K562 (cell line): Measurements from ENCODE around the gene CDK9. TPM values are rescaled to one million over a fixed set of nuclear protein-coding genes. Genes with fewer than 3 reads are reported as not detected.
A peak's percentile ranks its signal among the peaks of the same experiment; 100 is the strongest.

Experiments used
- AFF4 ChIP-seq: sonication (generic); formaldehyde crosslinking; IDR thresholded peaks from 2 replicates; pipeline ENCODE4 v1.8.0; 2023; ENCODE audit warnings: mild to moderate bottlenecking, missing genetic modification reagents
- CBFA2T3 ChIP-seq: fragments of 450-650 bp; IDR thresholded peaks from 2 replicates; pipeline ENCODE4 v1.6.1; 2017
- CTCF ChIP-seq, 3 experiments: IDR thresholded peaks in 2 of 3; conservative IDR thresholded peaks in 1 of 3; 2 replicates each; pipeline ENCODE4 v1.5.1; 2011 to 2012; ENCODE audit warnings: low read length in 3 of 3, mild to moderate bottlenecking in 3 of 3, control low read depth in 2 of 3, improper control_type of control experiment in 1 of 3, inconsistent platforms in 1 of 3, low read depth in 1 of 3, mixed read lengths in 1 of 3, moderate library complexity in 1 of 3; ENCODE audit not compliant: insufficient read depth in 2 of 3
- DMBX1 ChIP-seq: fragments of 250-450 bp; sonication (Bioruptor Pico); IDR thresholded peaks from 2 replicates; pipeline ENCODE4 v1.8.0; 2022; ENCODE audit warnings: inconsistent platforms, mild to moderate bottlenecking, moderate library complexity, borderline replicate concordance
- MBD2 ChIP-seq: sonication (generic); IDR thresholded peaks from 2 replicates; pipeline ENCODE4 v1.6.1; 2016; ENCODE audit warnings: low read depth, borderline replicate concordance
- NR2C2 ChIP-seq, 2 experiments: fragments of 200-800 bp in 1 of 2; sonication (Bioruptor generic) in 1 of 2; sonication (generic) in 1 of 2; formaldehyde crosslinking in 1 of 2; IDR thresholded peaks; 2 replicates each; pipeline versions ENCODE4 v1.6.1 to v1.8.0; 2016 to 2022; ENCODE audit warnings: mild to moderate bottlenecking in 1 of 2, missing compliant biosample characterization in 1 of 2, missing genetic modification characterization in 1 of 2, missing genetic modification reagents in 1 of 2
- RB1 ChIP-seq: fragments of 450-650 bp; IDR thresholded peaks from 2 replicates; pipeline ENCODE4 v1.6.1; 2017; ENCODE audit warnings: low read depth, mild to moderate bottlenecking
- ZNF143 ChIP-seq: sonication (generic); formaldehyde crosslinking; IDR thresholded peaks from 2 replicates; pipeline ENCODE4 v1.9.0; 2022; ENCODE audit warnings: mild to moderate bottlenecking, missing genetic modification reagents
- ZNF174 ChIP-seq: fragments of 250-450 bp; sonication (Bioruptor Pico); IDR thresholded peaks from 2 replicates; pipeline ENCODE4 v1.4.0; 2020; ENCODE audit warnings: mild to moderate bottlenecking
- polyA plus RNA-seq, 8 experiments: library from polyadenylated mRNA; depleted of rRNA in 4 of 8; stranded (reverse) in 5 of 8; unstranded in 3 of 8; fragments of >200 nt; fragmentation: Nextera tagmentation in 2 of 8; fragmentation: Illumina TruSeq in 1 of 8; extraction: Ambion mirVana in 2 of 8; extraction: Trizol in 1 of 8; gene quantifications; 2 replicates each; pipeline versions ENCODE4 v1.2.1 to v1.2.3, GENCODE V29; 2011 to 2014; ENCODE audit warnings: inconsistent platforms in 1 of 8, missing spikeins in 1 of 8
- total RNA-seq, 7 experiments: library from RNA; depleted of rRNA in 6 of 7; stranded (reverse); fragments of >200 nt in 6 of 7; fragmentation: Illumina TruSeq in 2 of 7; extraction: Trizol in 2 of 7; gene quantifications; 2 replicates each; pipeline versions ENCODE4 v1.2.1 to v1.2.3, GENCODE V29; 2011 to 2021; ENCODE audit warnings: low replicate concordance in 1 of 7

Gene CDK9
- total and polyA plus RNA-seq, 9 of the 15 experiments (the other 6 are each of a cell fraction or from before 2014, with no cell fraction given): 4.2 to 78.6 (median 33.0) TPM

- no peak for TF ChIP-seq CTCF (IDR thresholded peaks at IDR 0.05 in 2 of 3, conservative IDR thresholded peaks at IDR 0.05 in 1 of 3; ENCODE audit: insufficient read depth in 2 of 3, low read depth in 1 of 3, low read length in 3 of 3)
- no peak for TF ChIP-seq CBFA2T3
- peak; percentile 11; the same call in 1 of the 2 replicates for TF ChIP-seq MBD2
- TF ChIP-seq ZNF174: no peak
- peak; percentile 86 for TF ChIP-seq RB1
- TF ChIP-seq DMBX1 (CRISPR knock-in tag): no peak
- TF ChIP-seq NR2C2 (CRISPR knock-in tag; IDR thresholded peaks at IDR 0.05): no peak
- TF ChIP-seq NR2C2 (tag; IDR thresholded peaks at IDR 0.05): 0 out of 2 replicates have a peak, but pooled peaks have one; percentile 32
- TF ChIP-seq AFF4 (CRISPR knock-in tag): no peak
- TF ChIP-seq ZNF143 (CRISPR knock-in tag): peak; percentile 41; the same call in 1 of the 2 replicates
Measured at GRCh38 chr9:127802576-127803443, 17.0 kb downstream of the CDK9 start, which contains the start of gene FPGS (continued).
